ENCODE data around the gene CBX4. TPM values are rescaled to one million over a fixed set of nuclear protein-coding genes. Genes with fewer than 3 reads are reported as not detected.

The CBX4 gene
- total and polyA plus RNA-seq, 2 of the 13 experiments (the other 11 are each of a cell fraction or from before 2014, with no cell fraction given), result 25.8 to 50.8 TPM

GRCh38 chr17:79849953-79850352 lies 10.7 kb upstream of the CBX4 start (continued):
- TF ChIP-seq LCORL (IDR thresholded peaks at IDR 0.05) (no peak), LCORL (CRISPR knock-in tag; IDR thresholded peaks at IDR 0.05) (peak; percentile 91), TP53 (CRISPR knock-in tag; conservative IDR thresholded peaks at IDR 0.05) (no peak), ZNF367 (CRISPR knock-in tag; IDR thresholded peaks at IDR 0.05; ENCODE audit: borderline replicate concordance) (no peak), ZBED4 (CRISPR knock-in tag; IDR thresholded peaks at IDR 0.05; ENCODE audit: borderline replicate concordance) (peak; percentile 37; the same call in 1 of the 2 replicates), SSRP1 (CRISPR knock-in tag; IDR thresholded peaks at IDR 0.05) (0 out of 2 replicates have a peak, but pooled peaks have one; percentile 35), SP1 (IDR thresholded peaks at IDR 0.05) (no peak), SP1 (CRISPR knock-in tag; IDR thresholded peaks at IDR 0.05) (no peak), NR2F2 (IDR thresholded peaks at IDR 0.05; ENCODE audit: borderline replicate concordance, low read depth) (no peak), NAIF1 (CRISPR knock-in tag; IDR thresholded peaks at IDR 0.05; ENCODE audit: borderline replicate concordance) (no peak), MLX (CRISPR knock-in tag; IDR thresholded peaks at IDR 0.05) (peak; percentile 39; the same call in 1 of the 2 replicates), ZKSCAN5 (CRISPR knock-in tag; IDR thresholded peaks at IDR 0.05) (0 out of 2 replicates have a peak, but pooled peaks have one; percentile 37), ELF3 (CRISPR knock-in tag; IDR thresholded peaks at IDR 0.05) (peak; percentile 47; the same call in 1 of the 2 replicates), JARID2 (CRISPR knock-in tag; IDR thresholded peaks at IDR 0.05; ENCODE audit: insufficient replicate concordance) (no peak), MATR3 (CRISPR knock-in tag; IDR thresholded peaks at IDR 0.05) (no peak), SAP130 (CRISPR knock-in tag; IDR thresholded peaks at IDR 0.05; ENCODE audit: low read depth) (peak; percentile 79), TFDP2 (CRISPR knock-in tag; IDR thresholded peaks at IDR 0.05) (peak; percentile 38; the same call in 1 of the 2 replicates), ZMYM4 (CRISPR knock-in tag; IDR thresholded peaks at IDR 0.05) (peak; percentile 71; the same call in 1 of the 2 replicates), IRF2 (CRISPR knock-in tag; IDR thresholded peaks at IDR 0.05) (0 out of 2 replicates have a peak, but pooled peaks have one; percentile 56), KDM1A (CRISPR knock-in tag; IDR thresholded peaks at IDR 0.05) (0 out of 2 replicates have a peak, but pooled peaks have one; percentile 22), SIX4 (CRISPR knock-in tag; IDR thresholded peaks at IDR 0.05) (0 out of 2 replicates have a peak, but pooled peaks have one; percentile 24), STAG1 (CRISPR knock-in tag; IDR thresholded peaks at IDR 0.05) (no peak), ERF (CRISPR knock-in tag; IDR thresholded peaks at IDR 0.05) (0 out of 2 replicates have a peak, but pooled peaks have one; percentile 55), TEAD3 (CRISPR knock-in tag; optimal IDR thresholded peaks at IDR 0.05; ENCODE audit: borderline replicate concordance) (peak; percentile 73)
- TF ChIP-seq, protein P1, sequence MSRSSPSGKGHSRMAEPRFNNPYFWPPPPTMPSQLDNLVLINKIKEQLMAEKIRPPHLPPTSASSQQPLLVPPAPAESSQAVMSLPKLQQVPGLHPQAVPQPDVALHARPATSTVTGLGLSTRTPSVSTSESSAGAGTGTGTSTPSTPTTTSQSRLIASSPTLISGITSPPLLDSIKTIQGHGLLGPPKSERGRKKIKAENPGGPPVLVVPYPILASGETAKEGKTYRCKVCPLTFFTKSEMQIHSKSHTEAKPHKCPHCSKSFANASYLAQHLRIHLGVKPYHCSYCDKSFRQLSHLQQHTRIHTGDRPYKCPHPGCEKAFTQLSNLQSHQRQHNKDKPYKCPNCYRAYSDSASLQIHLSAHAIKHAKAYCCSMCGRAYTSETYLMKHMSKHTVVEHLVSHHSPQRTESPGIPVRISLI (CRISPR knock-in tag; IDR thresholded peaks at IDR 0.05; ENCODE audit: borderline replicate concordance), result no peak
